Spleen (tissue), 11 donors: ENCODE data around the gene PGF. TPM values are rescaled to one million over a fixed set of nuclear protein-coding genes. Genes with fewer than 3 reads are reported as not detected.

Experiments used
- DNase-seq: peaks from one replicate; pipeline ENCODE4 v3.0.0-alpha.2; 2020
- H3K27ac ChIP-seq, 8 donors: fragments of 200-600 bp; sonication (generic) in 7 of 8; 1 replicate in 4 of 8; 2 replicates in 4 of 8; pipeline versions ENCODE4 v1.5.0 to v1.8.0; 2016 to 2021; ENCODE audit warnings: inconsistent platforms in 4 of 8, mild to moderate bottlenecking in 4 of 8, moderate library complexity in 1 of 8
- H3K27me3 ChIP-seq, 7 donors: fragments of 200-600 bp; sonication (generic) in 6 of 7; replicated peaks in 1 of 7; 1 replicate in 4 of 7; 2 replicates in 3 of 7; pipeline versions ENCODE4 v1.5.0 to v1.8.0; 2016 to 2021; ENCODE audit warnings: inconsistent platforms in 3 of 7, mild to moderate bottlenecking in 1 of 7
- H3K36me3 ChIP-seq, 6 donors: fragments of 200-600 bp; sonication (generic) in 5 of 6; 1 replicate in 4 of 6; 2 replicates in 2 of 6; pipeline versions ENCODE4 v1.5.0 to v1.8.0; 2016 to 2021; ENCODE audit warnings: inconsistent platforms in 2 of 6
- H3K4me1 ChIP-seq, 6 donors: fragments of 200-600 bp; sonication (generic) in 5 of 6; 1 replicate in 3 of 6; 2 replicates in 3 of 6; pipeline versions ENCODE4 v1.5.0 to v1.8.0; 2016 to 2021; ENCODE audit warnings: inconsistent platforms in 3 of 6
- H3K4me3 ChIP-seq, 8 donors: fragments of 200-600 bp; sonication (generic) in 7 of 8; 1 replicate in 4 of 8; 2 replicates in 4 of 8; pipeline versions ENCODE4 v1.5.0 to v1.8.0; 2016 to 2021; ENCODE audit warnings: inconsistent platforms in 4 of 8, mild to moderate bottlenecking in 4 of 8, moderate library complexity in 2 of 8
- H3K9me3 ChIP-seq, 8 donors: fragments of 200-600 bp; sonication (generic) in 7 of 8; 1 replicate in 4 of 8; 2 replicates in 4 of 8; pipeline versions ENCODE4 v1.5.0 to v1.8.0; 2016 to 2021; ENCODE audit warnings: inconsistent platforms in 4 of 8
- CTCF ChIP-seq, 11 experiments: fragments of 200-600 bp in 7 of 11; fragments of 450-650 bp in 4 of 11; sonication (generic) in 4 of 11; IDR thresholded peaks in 8 of 11; conservative IDR thresholded peaks in 3 of 11; 1 replicate in 7 of 11; 2 replicates in 4 of 11; pipeline versions ENCODE4 v1.4.0 to v1.8.0; 2016 to 2021; ENCODE audit warnings: antibody characterized with exemption in 11 of 11, inconsistent platforms in 4 of 11, mild to moderate bottlenecking in 1 of 11
- POLR2A ChIP-seq, 3 donors: fragments of 450-650 bp; IDR thresholded peaks; one replicate each; pipeline ENCODE4 v1.5.1; 2017; ENCODE audit warnings: antibody characterized with exemption in 3 of 3, mild to moderate bottlenecking in 1 of 3
- POLR2AphosphoS5 ChIP-seq, 3 donors: sonication (generic); formaldehyde crosslinking; IDR thresholded peaks; one replicate each; pipeline ENCODE4 v1.5.1; 2017; ENCODE audit warnings: antibody characterized with exemption in 3 of 3
- WGBS, 5 donors: extraction: QIAGEN DNeasy Blood & Tissue Kit in 3 of 5; methylation state at CpG; one replicate each; pipeline versions ENCODE4 v1.1.5 to v1.1.7; 2013 to 2018; 5-methylcytosine and 5-hydroxymethylcytosine counted together
- intact Hi-C: fragments of 100-400 bp; cut with DNase I; formaldehyde crosslinking; loops from one replicate; pipeline ENCODE4 v1.15.0; 2023; ENCODE audit warnings: low total_unique reads
- polyA plus RNA-seq, 3 donors: library from polyadenylated mRNA; stranded (reverse); fragments of 200-250 nt; gene quantifications; one replicate each; pipeline ENCODE4 v1.2.1, GENCODE V29; 2013
- total RNA-seq, 7 donors: library from RNA; depleted of rRNA in 3 of 7; stranded (reverse); fragments of >200 nt in 3 of 7; fragmentation: NEBNext Ultra II Directional in 4 of 7; extraction: Animal tissue kit (Norgen Biotek cat#: 25700) in 4 of 7; gene quantifications; one replicate each; pipeline versions ENCODE4 v1.1.0 to v1.2.1, GENCODE V29; 2016 to 2021
- donor health status: healthy with polysubstance abuse.
- donor health status: DM: no; HTN: no; CAD: no; lungs with moderate emphysema.
- donor health status: DM: no; HTN: no; CAD: no.
- donor health status: Bipolar disorder and iron deficiency.
- donor health status: healthy.
- donor health status: DM: no; HTN: no; CAD: no.
- donor health status: DM: yes; HTN: yes; CAD: no.

Gene PGF
- total and polyA plus RNA-seq, 10 donors: 0.87 to 7.7 (median 2.7) TPM

- intact Hi-C loops: no loop called here
- no peak for DNase-seq
- Histone ChIP-seq H3K4me3 (no peak overlapping the region), H3K36me3 (no peaks in the 10 kb centered on the region), H3K27me3 (peaks cover 0 to 4% (median 0%) of the 10 kb centered on the region in 7 donors), H3K4me1 (peaks cover 0 to 31% (median 17%) of the 10 kb centered on the region in 6 donors), H3K9me3 (no peaks in the 10 kb centered on the region), H3K27ac (peak overlapping the region in 5 of 8 donors; percentile 13 to 45 (median 30))
- TF ChIP-seq POLR2AphosphoS5 (IDR thresholded peaks at IDR 0.05): peak in 2 of 3 donors; percentile 56 to 62
- TF ChIP-seq CTCF (IDR thresholded peaks at IDR 0.05 in 8 of 11, conservative IDR thresholded peaks at IDR 0.05 in 3 of 11): no peak
- WGBS, 5 donors: 49 to 68% (median 58%) methylated on average over 13 of the region's 13 CpGs
Observed at GRCh38 chr14:74917646-74918081, 37.7 kb downstream of the PGF start.

GRCh38 chr14:74917178-74917543, 38.2 kb downstream of the PGF start:
- H3K27me3 ChIP-seq: no peaks in the 10 kb centered on the region
- WGBS, 5 donors: 88 to 97% (median 91%) methylated on average over 5 of the region's 5 CpGs

GRCh38 chr14:74915826-74916225, 39.6 kb downstream of the PGF start:
- H3K4me1 ChIP-seq: peaks cover 0 to 30% (median 16%) of the 10 kb centered on the region in 6 donors
- 53 to 65% (median 61%) methylated on average over 7 of the region's 7 CpGs for WGBS, 5 donors
- no peaks in the 10 kb centered on the region for H3K27me3 ChIP-seq
- DNase-seq: no peak
- H3K27ac ChIP-seq: no peak overlapping the region
- no peak for TF ChIP-seq CTCF (IDR thresholded peaks at IDR 0.05 in 8 of 11, conservative IDR thresholded peaks at IDR 0.05 in 3 of 11)
- no peak for TF ChIP-seq POLR2A (IDR thresholded peaks at IDR 0.05)
- TF ChIP-seq POLR2AphosphoS5 (IDR thresholded peaks at IDR 0.05): no peak
- H3K9me3 ChIP-seq: no peaks in the 10 kb centered on the region
- H3K36me3 ChIP-seq: no peaks in the 10 kb centered on the region
- H3K4me3 ChIP-seq: no peak overlapping the region
- intact Hi-C loops: no loop called here

More at GRCh38 chr14:74917178-74917543, 38.2 kb downstream of the PGF start:
- Histone ChIP-seq H3K27ac (peak overlapping the region in 5 of 8 donors; percentile 13 to 45 (median 30)), H3K36me3 (no peaks in the 10 kb centered on the region), H3K4me1 (peaks cover 0 to 30% (median 16%) of the 10 kb centered on the region in 6 donors), H3K9me3 (no peaks in the 10 kb centered on the region), H3K4me3 (no peak overlapping the region)
- intact Hi-C loops: no loop called here
- TF ChIP-seq POLR2A (IDR thresholded peaks at IDR 0.05) (no peak), POLR2AphosphoS5 (IDR thresholded peaks at IDR 0.05) (no peak), CTCF (IDR thresholded peaks at IDR 0.05 in 8 of 11, conservative IDR thresholded peaks at IDR 0.05 in 3 of 11) (no peak)
- DNase-seq: no peak

- DNase-seq: no peak
- Histone ChIP-seq H3K27ac (no peak overlapping the region), H3K4me3 (no peak overlapping the region), H3K36me3 (no peaks in the 10 kb centered on the region), H3K27me3 (no peaks in the 10 kb centered on the region), H3K4me1 (peaks cover 0 to 30% (median 18%) of the 10 kb centered on the region in 6 donors), H3K9me3 (no peaks in the 10 kb centered on the region)
- WGBS, 5 donors: 77 to 89% (median 84%) methylated on average over 4 of the region's 4 CpGs
- TF ChIP-seq CTCF (IDR thresholded peaks at IDR 0.05 in 8 of 11, conservative IDR thresholded peaks at IDR 0.05 in 3 of 11): no peak
- intact Hi-C loops: no loop called here
Observed at GRCh38 chr14:74915426-74915825, 40.0 kb downstream of the PGF start.
